Activated CD4-positive, alpha-beta T cell treated with anti-CD3 and anti-CD28 coated beads, Interleukin-10, Interleukin-2, amounts not matched to agents 100 ng/mL and 50 ng/mL, durations not matched to agents 16 hours and 8 hours (primary cell): ENCODE data around the gene CIT.

Experiments
- DNase-seq: peaks from one replicate; pipeline ENCODE4 v3.0.0-alpha.2; 2020

Gene CIT

DNA sequence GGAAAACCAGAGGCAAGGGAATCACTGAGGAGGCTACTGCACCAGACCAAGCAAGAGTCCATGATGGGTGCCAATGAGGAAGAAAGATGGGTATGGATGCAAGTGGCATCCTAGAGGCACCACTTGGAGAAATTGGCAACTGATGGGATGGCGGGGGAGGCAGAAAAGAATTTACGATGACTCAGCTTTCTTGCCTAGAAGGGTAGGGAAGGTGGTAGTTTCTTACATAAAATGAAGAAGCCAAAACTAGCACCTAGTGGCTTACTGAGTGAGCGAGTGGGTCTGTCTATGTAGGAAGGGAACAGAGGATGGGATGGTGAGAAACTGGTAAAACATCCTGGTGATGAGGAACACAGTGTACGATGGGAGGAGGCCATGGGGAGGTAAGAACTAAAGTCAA lies 80.8 kb downstream of the CIT start:
- no peak for DNase-seq

DNA sequence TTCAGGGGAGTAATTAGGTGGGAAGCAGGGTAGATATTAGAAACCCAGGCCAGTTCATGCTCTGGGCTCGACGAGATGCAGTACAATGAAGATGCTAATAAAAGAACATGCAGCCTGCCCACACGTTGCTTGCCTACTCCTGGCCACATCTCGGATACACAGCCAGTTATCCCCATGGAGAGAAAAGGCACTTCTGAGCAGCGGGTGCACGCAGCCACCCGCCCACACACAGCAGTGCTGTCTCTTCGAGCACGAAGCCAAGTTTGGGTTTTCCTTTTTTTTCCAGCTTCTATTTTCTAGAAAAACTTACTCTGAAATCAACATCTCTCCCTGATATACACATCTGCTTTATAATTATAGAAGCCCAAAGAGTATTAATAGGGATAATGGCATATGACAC lies 85.7 kb downstream of the CIT start:
- no peak for DNase-seq

DNA sequence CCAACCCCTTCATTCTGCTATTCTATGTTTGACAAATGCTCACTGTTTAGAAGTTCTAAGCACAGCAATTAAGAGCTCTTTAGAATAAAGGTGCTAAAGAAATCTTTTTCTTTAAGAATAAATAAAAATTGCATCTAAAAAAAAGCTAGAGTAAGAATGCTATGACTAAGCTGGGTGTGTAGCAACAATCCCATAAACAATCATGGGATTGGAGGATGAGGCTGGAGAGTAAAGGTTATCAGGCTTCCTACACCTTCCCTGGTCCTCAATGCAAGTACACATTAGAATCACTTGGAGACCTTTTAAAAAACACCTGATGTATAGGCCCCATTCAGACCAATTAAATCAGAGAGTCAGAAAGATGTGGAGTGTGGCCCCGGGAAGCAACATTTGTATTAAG lies 88.3 kb downstream of the CIT start:
- no peak for DNase-seq

DNA sequence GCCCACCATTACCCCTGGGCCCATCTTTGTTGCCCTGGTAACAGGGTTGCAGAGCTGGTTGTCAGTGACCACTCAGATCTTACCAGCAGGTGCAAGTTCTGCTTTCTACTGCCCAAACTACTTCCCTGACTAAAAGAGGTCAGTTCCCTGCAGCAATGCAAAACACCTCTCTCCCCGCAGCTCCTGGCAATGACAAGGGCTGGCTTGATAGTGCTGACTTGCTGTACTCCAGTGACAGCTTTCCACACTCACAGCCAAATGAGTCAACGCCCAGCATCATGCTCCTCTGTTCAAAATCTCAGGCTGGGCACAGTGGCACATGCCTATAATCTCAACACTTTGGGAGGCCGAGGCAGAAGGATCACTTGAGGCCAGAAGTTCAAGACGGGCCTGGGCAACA lies 90.6 kb downstream of the CIT start:
- DNase-seq, result no peak

DNA sequence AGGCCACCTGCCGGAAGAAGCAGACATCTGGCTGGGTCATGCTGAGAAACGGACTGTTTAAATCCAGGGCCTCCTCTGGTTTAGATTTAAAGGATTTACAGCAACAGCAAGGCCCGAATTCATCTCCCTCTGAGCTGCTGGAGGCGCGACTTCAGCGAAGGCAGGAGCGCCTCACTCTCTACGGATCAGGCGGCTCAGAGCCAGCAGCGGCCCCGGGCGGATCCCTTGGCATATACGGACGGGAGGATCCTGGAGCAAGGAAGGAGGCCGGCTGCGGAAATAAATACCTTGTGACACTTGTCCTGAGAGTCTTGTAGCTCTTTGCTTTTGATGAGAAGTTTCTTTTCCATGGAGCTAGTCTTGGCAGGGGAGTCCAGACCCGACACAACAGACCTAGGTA lies 92.4 kb downstream of the CIT start:
- DNase-seq, result no peak

DNA sequence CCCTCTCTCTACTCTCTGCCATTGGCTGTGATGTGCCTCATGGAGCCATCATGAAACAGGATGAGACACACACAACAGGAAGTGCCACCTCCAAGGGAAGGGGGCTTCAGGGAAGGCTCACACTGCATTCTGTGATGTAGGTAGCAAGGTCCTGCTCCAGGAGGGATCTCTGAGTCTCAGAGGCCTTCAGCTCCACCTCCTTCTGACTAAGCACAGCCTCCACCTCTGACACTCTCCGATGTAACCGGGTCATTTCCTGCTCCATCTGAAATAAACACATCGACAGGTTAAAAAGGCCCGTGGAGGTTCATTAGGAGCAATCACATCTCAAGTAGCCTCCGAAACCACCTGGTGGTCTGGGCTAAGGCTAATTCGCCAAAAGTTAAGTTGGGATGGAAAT lies 93.3 kb downstream of the CIT start:
- DNase-seq, result peak; percentile 46

DNA sequence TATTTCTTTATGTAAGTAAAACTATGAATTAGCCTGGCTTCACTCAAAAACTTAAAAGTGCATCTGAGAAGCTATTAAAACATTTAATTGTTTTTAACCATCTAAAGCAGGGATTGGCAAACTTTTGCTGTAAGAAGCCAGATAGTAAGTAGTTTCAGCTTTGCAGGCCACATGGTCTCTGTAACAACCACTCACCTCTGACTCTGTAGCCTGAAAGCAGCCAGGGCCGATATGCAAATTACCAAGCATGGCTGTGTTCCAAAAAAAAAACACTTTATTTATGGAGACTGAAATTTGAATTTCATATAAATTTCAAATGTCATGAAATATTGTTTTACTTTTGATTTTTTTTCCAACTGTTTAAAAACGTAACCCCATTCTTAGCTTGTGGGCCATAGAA lies 95.3 kb downstream of the CIT start:
- DNase-seq, result no peak

DNA sequence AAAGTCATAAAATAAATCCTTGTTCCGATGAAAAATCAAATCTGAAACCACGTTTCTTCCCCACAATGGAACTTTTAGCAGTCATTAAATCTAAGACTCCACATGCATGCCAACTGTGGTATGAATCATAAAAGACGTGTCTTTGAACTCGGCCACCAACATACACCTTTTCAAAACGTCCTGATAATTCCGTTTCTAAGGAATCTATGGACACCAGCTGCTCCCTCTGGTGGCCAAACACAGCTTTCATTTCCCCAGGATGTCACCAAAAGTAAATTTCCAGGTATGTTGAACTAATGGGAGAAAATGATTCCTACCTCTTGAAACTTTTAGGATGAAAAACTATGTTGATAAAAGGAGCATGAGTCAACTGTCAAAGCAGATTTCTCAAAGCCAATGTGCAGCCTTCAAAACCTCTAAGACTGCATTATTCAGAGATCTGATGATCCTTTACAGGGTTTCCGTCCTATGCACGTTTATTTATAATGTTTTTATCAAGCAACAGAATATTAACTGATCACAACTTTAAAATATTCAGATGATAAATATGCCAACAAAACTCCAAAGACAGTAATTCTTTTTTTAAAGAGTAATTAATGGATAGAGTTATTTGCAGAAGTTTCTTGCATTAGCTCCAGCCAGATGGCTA lies 96.2 kb downstream of the CIT start:
- no peak for DNase-seq

DNA sequence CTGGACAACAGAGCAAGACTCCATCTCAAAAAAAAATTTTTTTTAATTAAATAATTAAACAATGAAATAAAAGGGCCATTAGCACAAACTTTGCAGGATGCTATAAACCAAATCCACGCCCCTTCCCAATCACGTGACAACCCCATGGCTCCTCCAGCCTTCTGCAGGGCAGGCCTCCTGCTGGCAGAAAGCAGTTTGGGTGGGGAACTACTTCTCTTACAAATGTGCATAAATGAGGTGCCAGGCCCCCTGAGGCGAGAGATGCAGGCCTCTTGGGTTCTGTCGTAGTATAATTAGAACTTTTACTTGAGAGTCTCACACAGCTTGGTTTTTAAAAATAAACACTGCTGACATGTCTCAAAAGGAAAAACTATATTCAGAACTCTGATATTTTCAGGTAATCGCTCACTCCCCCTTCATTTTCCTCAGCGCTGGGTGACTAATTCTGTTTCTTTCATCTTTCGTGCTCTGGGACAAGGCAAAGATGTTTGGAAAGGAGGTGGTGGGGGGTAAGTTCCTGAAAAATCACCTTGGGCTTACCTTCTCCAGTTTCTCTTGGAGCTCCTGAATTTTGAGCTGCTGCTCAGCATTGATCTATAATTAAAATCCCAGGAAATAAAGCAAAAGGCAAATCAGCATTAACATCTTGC lies 101.7 kb downstream of the CIT start:
- DNase-seq, result no peak

DNA sequence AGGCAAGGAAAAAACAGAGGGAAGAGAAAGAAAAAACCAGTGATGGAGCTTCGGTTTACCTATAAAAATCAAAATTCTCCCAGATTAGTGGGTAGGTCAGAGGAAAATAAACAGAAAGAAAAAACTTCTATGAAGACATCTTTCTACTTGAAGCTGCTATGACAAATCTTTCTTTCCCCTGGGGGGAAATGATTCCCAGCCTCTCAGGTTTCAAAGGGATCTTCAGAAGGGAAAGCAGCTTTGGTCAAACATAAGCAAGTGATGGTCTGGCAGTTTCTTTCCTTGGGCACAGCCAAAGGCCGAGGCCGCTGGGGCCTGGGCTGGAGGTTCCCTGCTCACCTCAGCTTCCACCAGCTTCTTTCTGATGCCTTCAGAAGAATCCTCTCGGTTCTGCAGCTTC lies 104.7 kb downstream of the CIT start:
- no peak for DNase-seq

DNA sequence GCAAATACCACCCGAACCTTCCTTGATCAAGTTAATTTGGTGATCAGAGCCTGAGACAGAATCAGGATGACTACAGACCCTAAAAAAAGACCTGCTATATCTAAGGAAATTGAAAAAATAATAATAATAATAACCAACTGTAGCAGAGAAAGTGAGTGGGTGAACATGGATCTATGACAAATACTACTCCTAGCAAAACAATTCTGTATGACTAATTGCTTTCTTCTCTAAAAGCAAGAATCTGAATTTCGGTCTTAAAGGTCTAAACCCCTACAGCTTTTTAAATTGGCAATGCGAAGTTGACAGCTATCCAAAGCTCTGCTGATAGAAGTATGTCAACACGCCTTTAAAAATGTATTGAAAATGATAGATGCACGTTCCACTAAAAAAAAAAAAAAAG lies 107.0 kb downstream of the CIT start:
- no peak for DNase-seq

DNA sequence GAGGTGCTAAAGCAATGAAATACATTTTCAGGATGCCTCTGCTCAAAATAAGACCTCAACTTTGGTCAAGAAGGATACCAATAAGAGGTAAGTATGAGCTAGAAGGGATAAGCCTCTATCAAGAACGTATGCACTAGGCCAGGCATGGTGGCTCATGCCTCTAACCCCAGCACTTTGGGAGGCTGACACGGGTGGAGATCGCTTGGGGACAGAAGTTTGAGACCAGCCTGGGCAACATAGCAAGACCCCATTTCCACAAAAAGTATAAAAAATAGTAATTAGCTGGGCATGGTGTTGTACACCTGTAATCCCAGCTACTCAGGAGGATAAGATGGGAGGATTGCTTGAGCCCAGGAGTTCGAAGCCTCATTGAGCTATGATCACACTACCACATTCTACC lies 114.5 kb downstream of the CIT start:
- no peak for DNase-seq

DNA sequence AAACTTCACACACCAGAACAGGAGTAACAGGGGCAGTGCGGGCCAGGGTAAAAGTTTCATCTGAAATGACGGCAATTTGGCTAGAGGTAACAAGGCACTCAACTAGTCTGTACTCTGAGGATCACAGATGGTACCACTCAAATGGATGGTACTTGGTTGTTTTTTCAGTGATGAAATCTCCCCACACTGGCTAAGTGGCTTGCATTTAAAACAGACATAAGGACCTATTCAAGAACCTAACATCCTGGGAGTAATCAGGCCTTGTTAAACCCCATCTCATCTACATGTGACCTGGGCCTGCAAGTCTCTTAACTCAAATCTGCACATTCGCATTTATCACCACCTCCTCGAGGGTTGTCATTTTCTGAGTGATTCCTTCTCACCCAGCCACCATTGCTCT lies 118.4 kb downstream of the CIT start:
- no peak for DNase-seq

DNA sequence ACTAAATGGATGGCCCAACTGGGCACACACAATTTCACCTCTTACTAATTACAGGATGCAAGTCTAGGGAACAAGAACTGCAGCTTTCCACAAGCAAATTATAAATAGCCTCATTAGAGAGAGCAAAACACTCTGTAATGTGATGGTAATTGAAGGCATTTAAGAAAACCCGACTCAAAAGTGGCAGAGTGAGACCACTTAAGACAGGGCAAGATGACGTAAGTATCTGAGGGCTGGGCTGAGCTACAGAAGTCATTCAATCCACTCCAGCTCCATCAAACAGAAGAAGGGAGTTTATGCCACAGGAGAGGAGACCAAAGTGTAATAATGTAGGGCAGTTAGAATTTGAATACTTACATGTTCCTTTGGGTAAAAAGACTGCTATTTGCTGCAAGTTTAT lies 118.9 kb downstream of the CIT start:
- no peak for DNase-seq

DNA sequence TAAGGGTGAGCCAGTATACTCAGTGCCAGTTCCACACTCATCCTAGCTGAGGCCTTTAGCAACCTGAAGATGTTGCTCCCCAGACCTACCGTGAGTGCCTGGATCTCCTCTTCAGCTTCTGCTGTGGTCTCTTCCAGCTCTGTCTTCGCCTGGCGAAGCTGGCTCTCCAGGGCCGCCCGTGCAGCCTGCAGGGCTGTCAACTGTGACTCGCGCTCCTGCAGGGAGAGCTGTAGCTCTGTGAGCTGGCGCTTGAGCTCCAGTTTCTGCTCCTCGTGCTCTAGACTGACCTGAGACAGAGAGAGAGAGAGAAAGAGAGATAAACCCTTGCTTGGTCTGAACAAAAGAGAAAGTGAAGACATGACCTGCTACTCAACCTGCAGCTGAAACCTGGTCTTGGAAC lies 125.2 kb downstream of the CIT start:
- no peak for DNase-seq

DNA sequence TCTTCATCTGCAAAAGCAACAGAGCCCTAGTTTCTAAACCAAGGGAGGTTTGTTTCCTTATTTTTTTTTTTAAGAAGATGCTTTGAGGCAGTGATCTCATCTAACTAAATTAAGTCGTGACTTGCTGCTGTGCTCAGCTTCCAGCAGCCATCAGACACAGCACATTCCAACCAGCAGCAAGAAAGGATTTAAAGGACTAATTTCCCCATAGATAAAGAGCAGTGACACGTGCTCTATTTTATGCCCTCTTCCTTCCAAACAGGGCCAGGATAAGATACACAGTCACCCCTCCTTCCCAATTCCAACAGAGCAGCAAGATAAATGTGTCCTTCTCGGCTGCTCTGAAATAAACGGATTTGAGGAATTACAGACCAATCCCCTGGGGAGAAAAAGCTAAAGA lies 127.5 kb downstream of the CIT start:
- DNase-seq, result no peak

DNA sequence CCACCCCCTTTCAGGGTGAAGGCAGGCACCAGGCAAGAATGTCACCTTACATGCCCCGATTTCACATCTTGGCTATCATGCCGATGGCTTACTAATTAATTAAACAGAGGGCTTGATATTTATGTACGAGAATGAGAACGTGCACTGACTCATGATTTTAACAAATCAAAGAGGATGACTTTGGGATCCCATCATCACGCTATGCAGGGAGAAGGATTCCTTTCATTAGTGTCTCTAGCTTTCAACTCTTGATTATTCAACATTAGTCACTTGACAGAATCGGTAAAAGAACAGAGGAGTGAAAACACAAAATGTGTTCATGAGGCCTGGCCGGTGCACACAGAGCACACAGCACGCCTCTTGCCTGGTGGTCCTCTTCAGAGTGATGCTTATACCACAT lies 128.6 kb downstream of the CIT start:
- DNase-seq, result no peak

DNA sequence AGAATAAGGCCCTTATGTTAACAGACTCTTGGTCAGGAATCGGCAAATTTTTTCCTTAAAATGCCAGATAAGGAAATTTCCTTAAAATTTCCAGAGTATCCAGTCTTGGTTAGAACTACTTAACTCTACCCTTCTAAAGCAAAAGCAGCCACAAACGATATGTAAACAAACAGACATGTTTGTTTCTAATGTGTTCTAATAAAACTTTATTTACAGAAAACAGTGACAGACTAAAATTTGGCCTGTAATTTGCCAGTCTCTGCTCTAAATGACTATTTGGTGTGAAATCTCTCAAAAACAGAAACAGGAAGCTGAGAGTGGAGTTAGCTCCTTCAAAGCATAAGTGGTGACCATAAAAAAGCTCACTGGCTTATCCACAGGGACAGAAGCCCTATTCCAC lies 131.0 kb downstream of the CIT start:
- no peak for DNase-seq

DNA sequence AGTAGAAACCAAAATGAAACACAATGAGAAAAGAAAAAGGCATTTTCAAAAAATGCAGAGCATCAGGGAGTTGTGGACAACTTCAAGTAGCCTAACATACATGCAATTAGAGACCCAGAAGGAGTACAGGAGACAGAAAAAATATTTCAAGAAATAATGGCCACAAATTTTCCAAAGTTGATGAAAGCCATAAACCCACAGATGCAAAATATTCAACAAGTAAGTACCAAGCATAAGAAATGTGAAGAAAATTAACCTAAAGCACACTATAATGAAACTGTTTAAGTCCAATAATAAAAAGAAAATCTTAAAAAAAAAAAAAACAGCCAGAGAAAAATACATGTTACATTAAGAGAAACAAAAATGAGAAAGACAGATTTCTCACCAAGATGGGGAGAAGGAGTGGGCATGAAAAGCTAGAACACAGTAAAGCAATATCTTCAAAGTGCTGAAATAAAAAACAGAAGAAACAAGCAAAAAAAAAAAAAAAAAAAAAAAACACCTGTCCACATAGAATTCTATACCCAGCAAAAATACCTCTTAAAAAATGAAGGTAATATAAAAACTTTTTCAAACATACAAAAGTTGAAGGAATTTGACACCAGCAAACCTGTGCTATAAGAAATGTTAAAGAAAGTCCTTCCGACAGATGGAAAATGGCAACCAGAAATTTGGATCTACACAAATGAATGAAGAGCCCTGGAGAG lies 132.1 kb downstream of the CIT start:
- no peak for DNase-seq

DNA sequence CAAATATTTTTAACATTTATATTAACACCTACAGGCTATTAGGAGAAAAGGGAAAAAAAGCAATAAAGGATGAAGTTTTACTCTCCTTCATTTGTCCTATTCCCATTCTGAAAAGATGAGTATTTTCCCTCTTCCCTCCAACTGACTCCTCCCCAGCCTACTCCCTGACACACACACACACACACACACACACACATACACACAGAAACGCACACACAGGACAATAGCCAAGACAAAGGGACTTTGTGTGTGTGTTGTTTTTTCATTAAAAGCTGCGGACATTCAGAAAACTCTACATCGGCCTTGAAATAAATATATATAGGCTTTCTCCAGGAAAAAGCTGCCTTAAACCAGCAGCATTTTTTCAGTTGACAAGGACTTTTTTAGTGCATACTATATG lies 134.4 kb downstream of the CIT start:
- no peak for DNase-seq

DNA sequence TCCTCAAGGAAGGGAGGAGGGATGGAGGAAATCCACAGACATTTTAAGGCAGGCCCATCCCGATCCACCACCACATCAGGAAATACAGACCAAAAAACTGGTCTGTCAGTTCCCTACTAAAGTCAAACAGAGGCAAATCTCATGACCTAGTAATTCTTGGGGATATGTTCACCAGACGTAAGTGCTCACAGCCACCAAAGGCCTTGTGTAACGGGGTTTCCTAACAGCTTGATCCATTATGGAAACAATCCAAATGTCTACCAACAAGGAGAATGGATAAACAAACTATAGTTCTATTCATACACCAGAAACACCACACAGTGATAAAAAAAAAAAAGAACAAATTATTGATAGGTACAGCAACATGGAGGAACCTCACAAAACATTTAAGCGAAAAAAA lies 136.3 kb downstream of the CIT start:
- no peak for DNase-seq

DNA sequence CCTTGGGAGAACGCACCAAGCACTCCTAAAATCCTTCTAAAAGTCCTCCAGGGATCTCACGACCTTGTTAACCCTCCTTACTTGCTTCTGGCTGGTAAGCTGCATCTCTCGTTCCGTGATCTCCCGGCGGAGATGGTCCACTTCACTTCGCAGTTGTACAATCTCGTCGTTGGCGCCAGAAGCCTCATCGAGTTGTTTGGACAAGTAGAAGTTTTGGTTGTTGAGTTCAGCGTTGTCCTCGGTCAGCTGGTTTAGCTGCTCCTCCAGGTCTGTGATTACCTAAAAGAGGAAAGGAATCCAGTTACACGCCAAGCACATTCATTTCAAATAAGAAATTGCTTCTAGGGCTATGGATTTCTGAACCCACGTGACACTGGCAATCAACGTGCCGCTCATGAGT lies 142.0 kb downstream of the CIT start:
- no peak for DNase-seq

DNA sequence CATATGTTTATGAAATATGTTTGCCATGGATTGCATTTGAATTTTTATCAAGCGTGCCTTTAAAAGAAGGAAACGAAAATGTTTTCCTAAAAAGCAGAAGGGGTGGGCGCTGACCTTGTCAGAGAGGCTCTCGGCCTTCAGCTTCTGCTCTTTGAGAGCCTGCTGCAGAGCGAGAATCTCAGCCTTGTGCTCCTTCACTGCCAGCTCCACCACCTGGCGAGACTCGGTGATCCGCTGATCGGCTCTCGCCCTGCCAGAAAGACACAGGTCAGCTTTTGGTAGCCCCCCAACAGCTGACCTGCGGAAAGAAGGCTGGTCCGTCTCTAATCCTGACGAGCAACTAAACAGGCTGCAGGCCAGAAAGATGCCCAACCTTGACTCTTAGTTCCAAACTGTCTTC lies 146.7 kb downstream of the CIT start:
- no peak for DNase-seq

DNA sequence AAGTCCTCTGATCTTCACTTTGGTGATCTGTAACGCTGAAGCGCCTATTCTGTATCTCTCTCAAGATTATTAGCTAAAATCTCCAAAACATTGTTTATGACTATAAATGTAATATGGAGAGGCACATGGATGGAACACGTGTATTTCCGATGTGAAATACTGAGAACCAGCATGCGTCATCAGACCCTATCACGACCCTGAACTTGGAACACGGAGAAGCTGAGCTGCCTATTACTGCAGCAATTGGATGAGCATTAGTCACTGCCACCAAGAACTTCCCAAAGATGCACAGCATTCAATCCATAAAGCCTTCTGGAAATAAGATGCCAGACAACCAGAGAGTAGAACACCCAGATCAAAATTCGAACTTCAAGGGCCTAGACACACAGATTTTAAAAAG lies 147.2 kb downstream of the CIT start:
- DNase-seq, result no peak

DNA sequence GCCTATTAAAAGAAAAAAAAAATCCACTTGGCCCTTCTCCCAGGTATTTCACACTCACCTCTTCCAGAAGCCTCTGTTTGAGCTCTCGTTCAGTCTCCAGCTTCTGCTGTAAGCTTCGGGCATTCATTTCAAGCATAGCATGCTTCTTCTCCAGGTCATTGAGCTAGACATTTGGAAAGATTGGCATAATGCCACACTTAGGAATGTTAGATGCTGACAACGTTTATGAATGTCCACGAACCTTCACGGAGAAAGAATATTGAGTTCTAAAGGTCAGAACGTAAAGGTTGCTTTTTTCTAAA lies 148.7 kb downstream of the CIT start:
- no peak for DNase-seq
